GM19043 (cell line): ENCODE measurements around the gene BRD9.

ENCODE experiments used
- ATAC-seq: cut with Tn5 transposase; IDR thresholded peaks from one replicate; pipeline ENCODE4 v1.9.1; 2021; ENCODE audit warnings: low read depth; ENCODE audit not compliant: unreplicated experiment

BRD9 gene

DNA sequence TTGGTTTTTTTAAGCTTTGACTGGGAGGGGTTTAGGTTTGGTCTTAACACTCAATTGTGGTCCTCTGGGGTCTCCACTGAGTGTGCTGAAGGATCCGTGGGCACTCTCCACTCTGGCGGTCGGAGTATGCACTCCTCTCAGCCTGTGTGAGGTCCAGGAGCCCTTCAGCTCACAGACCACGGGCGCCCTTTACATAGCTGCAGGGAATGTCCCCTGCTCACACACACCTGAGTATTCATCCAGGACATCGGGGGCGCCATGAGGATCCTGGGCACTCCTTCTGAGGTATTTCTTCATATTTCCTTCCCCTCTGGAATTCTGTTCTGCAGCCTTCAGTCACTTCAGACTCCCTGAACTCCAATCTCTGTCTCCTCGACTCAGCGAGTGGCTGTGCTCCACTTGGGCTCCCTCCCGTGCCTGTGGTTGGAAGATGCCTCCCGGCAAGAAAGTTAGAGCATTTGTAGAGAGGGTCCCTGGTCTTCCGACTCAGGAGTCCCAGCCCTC lies 12.6 kb upstream of the BRD9 start:
- no peak for ATAC-seq

GRCh38 chr5:903756-904096 lies 11.1 kb upstream of the BRD9 start:
- ATAC-seq: no peak

- no peak for ATAC-seq
Measured at GRCh38 chr5:902129-902916, 9.7 kb upstream of the BRD9 start.

- no peak for ATAC-seq
Measured at GRCh38 chr5:900781-901180, 8.2 kb upstream of the BRD9 start.

GRCh38 chr5:893711-894110 lies 1.1 kb upstream of the BRD9 start:
- ATAC-seq: no peak

DNA sequence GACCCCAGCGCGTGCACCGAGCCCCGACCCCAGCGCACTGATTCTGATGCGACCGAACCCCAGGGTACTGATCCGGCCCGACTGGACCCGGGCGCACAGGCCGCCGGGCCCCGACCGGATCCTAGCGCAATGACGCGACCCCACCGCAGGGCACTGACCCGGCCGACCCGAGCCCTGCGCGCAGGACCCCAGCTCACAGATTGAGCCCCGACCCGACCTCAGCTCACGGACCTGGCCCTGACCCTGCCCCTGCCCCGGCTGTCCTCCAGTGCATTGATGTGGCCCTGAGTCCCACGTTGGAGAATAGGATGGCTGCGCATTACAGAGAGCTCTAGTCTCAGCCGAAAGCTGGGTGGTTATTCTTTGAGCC lies 521 bp upstream of the BRD9 start:
- ATAC-seq: no peak

- ATAC-seq: no peak
Measured at GRCh38 chr5:891837-892393, 686 bp downstream of the BRD9 start.

DNA sequence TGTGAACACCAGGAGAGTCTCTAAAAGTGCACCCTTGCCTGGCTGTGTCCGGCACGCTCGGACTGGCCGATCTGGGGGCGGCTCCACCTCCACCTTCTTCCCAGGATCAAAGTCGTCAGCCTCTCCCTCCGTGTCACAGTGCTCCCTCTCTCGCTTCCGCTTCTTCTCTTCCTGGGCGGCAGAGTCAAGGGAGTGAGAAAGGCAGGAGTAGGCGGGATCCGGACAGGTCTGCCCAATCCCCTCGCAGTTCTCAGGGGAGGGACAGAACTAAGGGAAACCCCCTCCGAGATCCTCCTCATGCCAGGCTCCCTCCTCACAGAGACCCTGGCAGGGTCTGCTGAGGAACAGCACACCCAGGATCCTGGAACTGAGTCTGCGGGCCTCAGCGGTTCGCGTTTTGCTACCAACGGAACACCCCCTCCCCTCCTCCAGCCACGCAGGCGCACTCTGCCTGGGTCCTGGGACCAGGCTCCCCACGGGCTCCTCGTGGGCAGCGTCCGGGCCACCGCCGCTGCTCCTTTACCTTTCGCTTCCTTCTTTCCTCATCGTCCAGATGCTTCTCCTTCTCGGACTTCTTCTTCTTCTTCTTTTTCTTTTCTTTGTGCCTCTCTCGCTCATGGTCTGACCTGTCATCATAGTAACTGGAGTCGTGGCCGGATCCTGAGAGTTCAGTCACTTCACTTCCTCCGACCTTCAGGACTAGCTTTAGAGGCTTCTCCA lies 1.3 kb downstream of the BRD9 start:
- no peak for ATAC-seq

DNA sequence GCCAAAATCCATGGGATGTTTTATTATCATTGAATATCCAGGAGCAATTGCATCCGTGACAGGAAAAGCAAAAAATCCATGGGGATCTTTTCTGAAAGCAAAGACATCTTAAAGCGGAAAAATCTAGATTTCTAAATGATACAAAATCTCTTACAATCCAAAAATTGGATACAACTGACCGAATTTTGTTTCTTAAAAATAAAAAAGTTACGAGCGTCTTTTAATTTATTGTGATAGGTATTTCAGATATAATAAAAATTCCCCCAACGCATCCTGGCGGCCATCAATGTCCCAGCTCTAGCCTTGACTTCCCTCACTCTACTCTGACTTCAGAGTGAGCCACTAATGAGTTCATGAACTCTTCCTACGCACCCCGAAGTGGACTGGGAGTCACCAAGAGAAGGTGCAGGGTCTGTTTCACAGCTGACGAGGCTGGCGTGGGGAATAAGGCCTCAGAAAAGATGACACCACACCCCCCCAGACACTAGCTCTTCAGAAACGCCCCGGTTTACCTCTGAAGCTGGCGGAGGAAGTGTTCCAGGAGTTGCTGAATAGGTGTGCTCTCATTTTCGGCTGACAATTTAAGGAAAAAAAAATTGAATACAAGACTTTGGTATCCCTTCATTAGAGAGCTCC lies 3.4 kb downstream of the BRD9 start:
- ATAC-seq: no peak

DNA sequence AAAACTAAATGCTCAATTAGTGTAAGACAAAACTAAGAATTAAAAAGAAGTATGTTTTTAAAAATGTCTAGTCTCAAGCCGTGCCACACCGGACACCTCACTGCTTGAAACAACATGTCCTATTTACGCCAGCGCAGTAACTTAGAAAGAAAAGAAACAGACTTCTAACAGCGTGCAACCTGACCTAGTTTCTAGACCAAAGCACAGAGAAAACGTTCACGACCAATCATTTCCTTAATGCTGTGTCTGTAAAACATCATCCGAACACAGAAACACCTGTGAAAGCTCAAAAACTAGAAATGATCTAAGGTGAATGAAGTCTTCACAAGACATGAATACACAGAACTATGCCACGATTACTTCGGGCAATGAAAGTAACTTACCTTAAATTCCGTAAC lies 4.0 kb downstream of the BRD9 start:
- no peak for ATAC-seq

DNA sequence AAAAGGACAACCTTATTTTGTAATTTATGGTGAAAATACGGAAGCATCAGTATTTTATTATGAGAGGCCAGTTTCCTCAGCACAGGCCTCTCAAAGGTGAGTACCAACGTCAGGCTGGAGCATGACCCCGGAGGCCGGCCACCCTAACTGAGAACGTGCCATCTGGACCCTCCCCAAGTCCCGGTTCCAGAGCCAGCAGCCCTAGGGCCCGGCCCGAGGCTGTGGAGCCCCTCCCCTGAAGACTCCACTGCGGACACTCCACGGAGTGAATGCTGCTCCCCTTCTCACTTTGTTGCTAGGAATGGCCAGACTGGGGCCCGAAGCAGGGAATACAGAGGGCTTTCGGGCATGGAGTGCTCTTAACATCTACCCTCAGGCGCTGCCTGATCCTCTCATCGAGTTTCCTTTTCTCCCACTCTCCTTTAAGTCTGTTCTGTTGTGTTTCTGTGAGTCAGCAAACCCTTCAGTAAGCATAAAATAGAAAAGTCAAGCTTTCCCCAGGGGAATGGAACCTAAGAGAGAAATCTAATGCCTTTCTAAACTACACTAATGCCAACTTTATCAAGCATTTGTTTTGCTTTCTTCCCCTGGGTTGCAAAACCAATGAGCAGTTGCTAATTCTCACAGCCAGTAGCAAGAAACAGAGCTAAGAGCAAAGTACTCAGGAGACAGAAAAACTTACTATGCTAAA lies 4.5 kb downstream of the BRD9 start:
- no peak for ATAC-seq

DNA sequence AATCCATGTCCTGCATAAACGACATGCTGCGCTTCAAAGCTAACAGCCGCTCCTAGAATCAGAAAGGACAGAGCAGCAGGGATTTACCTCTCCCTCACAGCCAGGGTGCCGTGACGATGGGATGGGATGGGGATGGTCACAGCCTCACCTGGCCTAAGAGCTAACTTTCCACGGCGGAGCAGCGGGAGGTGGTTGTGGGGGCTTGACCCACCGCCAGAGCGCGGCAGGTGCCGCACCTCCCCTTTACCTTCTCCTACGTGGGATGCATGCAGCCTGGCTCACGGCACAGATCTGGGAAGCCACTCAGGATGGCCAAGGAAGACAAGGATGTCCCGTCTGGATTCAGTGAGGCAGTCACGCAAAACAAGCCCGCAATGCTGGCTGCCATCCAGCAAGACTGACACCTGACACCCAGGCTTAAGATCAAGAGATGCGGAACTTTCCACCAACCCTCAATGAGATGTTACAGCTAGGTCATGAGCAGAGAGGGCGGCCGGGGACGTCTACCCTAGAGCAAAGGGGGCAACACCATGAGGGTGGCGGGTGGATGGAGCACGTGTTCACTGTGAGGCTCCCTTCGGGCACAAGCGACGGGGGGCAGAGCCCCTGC lies 5.8 kb downstream of the BRD9 start:
- ATAC-seq: no peak

GRCh38 chr5:886036-886435 lies 6.6 kb downstream of the BRD9 start:
- ATAC-seq: no peak

GRCh38 chr5:885529-885928 lies 7.1 kb downstream of the BRD9 start:
- ATAC-seq: no peak

- no peak for ATAC-seq
Measured at GRCh38 chr5:885127-885442, 7.5 kb downstream of the BRD9 start.

DNA sequence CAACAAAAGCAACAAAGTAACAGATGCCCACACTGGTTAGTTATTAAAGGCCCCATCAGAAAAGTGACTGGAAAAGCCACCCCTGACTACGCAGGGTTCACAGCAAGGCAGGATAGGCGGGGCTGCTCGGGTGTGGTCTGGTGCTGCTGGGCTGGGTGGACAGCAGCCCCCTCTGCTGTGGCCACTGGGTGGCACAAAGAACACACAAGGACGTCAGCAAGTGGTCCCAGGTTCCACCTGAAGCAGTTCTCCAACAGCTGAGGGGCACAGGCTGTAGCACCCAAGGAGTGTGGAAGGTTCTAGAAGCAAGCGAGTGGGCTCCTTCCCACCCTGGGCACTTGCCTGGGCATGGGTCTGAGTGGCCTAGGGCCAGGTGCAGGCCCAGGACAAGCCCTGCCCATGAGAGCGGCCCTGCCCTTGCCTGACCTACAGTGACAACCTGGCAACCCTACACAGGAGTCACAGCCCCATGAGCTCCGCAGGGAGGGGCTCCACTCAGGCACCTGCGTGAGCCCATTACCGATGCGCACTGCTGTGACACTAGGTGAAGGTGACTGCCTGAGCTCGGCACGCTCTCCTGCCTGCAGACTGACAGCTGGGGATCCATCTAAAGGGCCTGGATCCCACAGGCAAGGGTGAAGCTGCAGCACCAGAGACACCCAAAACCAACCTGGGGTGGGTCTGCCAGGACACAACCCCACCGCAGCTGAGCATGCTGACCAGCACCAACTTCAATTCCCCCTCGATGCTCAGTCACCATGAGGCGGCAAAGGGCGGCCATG lies 8.1 kb downstream of the BRD9 start:
- no peak for ATAC-seq

GRCh38 chr5:883475-884181 lies 9.0 kb downstream of the BRD9 start:
- no peak for ATAC-seq

DNA sequence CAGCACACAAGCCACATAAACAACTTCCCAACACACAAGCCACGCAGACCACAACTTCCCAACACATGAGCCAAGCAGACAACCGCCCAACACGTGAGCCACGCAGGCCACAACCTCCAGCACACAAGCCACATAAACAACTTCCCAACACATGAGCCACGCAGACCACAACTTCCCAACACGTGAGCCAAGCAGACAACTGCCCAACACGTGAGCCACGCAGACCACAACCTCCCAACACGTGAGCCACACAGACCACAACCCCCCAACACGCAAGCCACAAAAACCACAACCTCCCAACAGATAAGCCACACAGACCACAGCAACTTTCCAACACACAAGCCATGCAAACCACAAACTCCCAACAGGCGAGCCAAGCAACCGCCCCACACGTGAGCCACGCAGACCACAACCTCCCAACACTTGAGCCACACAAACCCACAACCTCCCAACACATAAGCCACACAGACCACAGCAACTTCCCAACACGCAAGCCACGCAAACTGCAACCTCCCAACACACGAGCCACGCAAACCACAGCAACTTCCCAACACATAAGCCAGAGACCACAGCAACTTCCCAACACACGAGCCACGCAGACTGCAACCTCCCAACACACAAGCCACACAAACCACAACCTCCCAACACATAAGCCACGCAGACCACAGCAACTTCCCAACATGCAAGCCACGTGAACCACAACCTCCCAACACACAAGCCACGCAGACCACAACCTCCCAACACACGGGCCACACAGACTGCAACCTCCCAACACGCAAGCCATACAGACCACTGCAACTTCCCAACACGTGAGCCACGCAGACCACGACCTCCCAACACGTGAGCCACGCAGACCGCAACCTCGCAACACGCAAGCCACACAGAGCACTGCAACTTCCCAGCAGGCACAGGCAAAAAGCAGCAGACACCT lies 10.1 kb downstream of the BRD9 start:
- ATAC-seq: no peak
